ENCODE data around the gene NDUFV2.
"Not testable (repeated sequence)": the region's sequence is repeated elsewhere in the genome, so short reads cannot be mapped to it uniquely, and the experiment has no call there.

The NDUFV2 gene

DNA sequence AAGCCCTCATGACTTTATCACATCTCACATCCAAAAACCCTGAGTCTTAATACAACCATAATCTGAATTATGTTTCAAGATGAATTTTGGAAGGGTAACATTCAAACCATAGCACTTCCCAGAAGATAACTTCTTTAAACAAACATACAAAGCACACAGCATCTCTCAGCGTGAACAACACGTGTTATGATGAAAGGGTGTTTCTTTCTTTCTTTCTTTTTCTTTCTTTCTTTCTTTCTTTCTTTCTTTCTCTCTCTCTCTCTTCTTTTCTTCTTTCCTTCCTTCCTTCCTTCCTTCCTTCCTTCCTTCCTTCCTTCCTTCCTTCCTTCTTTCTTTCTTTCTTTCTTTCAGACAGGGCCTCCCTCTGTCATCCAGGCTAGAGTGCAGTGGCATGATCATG is 13.8 kb upstream of the NDUFV2 start:
- in situ Hi-C loops (cut with HindIII; ENCODE audit: low sequenced_read_pairs), result not testable (repeated sequence)

DNA sequence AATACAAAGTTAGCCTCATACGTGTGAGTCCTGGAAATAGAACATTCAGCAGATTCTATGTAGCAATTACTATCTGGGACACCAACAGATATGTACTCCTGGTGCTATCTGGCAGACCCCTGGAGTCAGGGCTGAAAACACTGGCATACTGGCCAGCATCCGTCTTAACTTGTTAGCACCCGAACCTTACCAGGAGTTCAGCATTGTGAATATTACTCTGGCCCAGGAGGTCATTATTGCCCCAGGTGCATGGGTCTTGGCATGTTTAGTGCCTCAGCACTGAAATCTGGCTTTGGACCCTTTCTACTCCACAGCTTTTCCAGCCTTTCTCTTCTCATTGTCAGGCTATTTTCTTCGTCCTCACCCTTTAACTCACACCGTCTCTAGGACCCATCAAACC is 11.9 kb upstream of the NDUFV2 start:
- in situ Hi-C loops (cut with HindIII; ENCODE audit: low sequenced_read_pairs), result no loop called here

DNA sequence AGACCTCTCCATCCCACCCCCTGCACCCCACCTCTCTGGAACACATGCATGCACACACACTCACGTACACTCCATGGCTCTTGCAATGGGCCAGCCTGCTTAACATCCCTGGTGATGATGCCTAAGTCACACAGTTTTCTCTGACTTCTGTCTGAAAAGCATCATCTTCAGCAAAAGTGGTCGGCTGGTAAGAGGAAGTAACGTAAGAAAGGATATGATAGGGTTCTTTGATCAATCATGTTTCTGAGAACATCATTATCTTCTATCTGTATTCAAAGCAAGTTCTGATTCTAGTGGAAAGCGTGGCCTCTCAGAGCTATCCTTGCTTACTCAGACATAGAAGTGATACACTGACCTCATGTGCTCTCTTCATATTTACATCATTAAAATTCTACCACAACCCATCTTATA is 11.4 kb upstream of the NDUFV2 start:
- in situ Hi-C loops (cut with HindIII; ENCODE audit: low sequenced_read_pairs), result no loop called here

DNA sequence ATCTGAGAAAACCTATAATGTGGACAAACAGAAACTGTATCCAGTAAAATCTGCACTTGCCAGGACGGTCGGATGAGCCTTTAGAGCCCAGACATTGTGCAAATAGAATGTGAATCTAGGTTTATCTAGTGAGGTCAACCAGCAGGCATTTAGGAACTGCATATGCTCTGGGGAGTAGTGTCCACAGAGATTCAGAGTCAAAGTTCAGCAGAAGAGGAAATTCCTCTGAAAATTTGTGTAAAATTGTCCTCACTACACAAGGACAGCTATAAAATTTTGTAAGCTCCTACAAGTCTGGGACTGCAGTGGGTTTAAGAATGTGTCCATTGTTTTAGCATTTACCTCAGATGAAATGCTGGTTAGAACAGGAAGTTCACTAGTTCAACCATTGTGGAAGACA is 9.8 kb upstream of the NDUFV2 start:
- in situ Hi-C loops (cut with HindIII; ENCODE audit: low sequenced_read_pairs), result no loop called here

DNA sequence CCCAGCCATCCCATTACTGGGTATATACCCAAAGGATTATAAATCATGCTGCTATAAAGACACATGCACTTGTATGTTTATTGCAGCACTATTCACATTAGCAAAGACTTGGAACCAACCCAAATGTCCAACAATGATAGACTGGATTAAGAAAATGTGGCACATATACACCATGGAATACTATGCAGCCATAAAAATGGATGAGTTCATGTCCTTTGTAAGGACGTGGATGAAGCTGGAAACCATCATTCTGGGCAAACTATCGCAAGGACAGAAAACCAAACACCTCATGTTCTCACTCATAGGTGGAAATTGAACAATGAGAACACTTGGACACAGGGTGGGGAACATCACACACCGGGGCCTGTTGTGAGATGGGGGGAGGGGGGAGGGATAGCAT is 9.4 kb upstream of the NDUFV2 start:
- in situ Hi-C loops (cut with HindIII; ENCODE audit: low sequenced_read_pairs), result not testable (repeated sequence)

DNA sequence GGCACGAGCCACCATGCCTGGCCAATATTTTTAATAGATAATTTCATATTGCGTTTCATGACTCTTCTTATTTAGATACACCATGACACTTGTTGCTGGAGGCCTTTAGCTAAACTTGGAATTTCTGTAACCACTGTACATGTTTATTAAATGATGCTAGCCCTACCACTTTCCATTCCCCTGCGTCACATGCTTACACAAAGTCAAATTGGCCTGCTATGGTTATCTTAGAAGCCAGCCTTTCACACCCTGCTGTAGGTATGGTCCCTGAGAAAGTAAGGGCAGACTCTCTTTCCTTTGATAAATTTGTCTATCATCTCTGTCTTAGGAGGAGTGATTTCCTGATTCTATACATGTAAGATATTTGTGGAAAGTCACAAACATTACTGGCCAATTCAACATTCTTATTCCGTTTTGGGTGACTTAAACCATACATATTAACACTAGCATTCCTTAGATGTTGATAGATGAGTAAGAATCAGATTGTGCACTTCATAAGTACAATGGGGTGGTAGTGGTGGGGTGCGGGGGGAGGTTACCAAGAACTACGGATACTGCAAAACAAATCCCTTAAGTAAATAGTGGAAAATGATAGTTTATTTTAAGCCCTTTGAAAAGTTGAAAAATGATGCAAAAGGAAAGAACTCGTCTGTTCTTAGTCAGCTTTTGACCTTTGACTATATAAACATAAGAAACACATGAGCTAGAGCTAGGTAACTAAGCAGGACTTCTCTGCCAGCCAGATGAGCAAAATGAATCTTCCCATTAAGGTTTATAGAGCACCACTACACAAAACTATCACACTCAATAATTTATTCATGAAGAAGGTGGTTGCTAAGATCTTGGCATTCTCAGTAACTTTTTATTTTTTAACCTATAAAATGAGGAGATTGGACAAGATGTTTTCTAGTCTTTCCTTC is 7.9 kb upstream of the NDUFV2 start:
- in situ Hi-C loops (cut with HindIII; ENCODE audit: low sequenced_read_pairs), result no loop called here

DNA sequence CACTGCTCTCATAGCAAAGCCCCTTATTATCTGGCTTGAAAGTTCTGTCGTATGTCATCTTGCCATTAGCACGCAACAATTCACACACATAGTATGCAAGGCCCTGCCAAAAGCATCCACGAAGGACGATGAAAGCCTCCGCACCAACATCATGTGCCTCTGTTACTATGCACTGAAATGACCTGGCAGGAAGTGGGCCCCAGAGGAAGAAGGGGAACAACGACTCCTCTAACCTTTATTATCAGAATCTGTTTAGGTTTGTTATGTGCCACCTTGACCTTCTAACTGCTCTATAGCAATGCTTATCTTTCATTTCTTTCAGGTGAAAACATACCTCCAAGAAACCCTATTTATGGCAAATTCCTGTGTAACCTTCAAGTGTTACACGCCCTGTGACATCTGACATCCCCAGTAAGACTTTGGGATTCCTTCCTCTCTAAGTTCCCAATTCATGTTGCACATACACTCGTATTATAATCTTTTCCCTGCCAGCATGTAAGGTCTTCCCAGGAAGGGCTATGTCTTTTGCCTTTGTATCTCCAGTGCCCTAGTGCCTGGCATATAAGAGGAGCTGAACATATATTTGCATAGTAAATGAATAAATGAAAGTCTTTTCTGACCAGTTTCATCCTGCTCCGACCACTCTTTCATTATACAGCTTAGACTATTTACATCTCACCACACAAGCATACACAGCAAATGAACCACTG is 7.0 kb upstream of the NDUFV2 start:
- in situ Hi-C loops (cut with HindIII; ENCODE audit: low sequenced_read_pairs), result no loop called here

DNA sequence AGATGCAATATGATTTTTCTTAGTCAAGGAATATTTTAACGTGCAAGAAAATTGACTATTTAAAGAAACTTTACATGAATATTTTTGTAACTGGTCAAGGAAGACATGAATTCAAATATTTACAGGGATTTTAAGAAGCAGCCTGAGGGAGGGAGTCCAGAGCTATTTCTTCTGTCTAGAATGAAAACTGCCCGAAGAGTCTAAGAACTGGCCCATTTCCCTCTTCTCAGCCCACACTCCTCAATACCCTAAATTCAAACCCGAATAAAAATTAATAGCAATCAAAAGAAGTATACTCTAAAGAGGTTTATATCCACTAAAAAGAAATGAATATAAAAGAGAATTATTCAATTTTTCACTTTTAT is 6.5 kb upstream of the NDUFV2 start:
- in situ Hi-C loops (cut with HindIII; ENCODE audit: low sequenced_read_pairs), result no loop called here

DNA sequence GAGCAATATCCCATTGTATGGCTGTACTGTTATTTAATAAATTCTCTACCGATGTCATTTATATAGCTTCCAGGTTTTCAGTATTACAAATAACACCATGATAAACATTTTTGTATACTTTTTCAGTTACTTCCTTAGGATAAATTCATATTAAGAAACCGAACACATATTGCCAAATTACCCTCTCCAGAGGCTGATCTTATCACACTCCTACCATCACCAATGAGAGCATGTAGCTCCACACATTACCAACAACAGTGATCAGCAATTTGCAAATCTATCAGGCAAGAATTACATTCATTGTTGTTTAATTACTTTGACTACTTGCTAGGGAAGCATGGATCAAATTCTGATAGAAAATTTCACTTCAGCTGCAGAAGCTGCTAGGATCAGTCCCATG is 5.8 kb upstream of the NDUFV2 start:
- in situ Hi-C loops (cut with HindIII; ENCODE audit: low sequenced_read_pairs), result no loop called here

DNA sequence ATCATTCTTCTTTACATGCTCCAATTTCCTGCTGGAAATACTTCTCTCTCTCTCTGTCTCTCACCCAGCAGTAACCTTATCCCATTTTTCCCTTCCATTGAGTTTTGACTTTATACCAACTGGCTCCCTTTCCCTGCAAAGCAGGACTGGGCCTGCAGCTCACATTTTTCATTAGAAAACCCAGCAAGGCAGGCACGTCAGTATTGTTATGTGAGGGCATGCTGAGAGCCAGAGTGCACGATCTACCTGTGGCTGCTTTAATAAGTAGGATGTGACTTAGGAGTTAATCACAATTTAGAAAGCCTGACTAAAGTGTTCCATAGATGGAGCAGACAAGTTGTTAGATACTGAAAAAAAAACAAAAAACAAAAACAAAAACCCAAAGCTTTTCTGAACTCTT is 5.2 kb upstream of the NDUFV2 start:
- in situ Hi-C loops (cut with HindIII; ENCODE audit: low sequenced_read_pairs), result no loop called here

DNA sequence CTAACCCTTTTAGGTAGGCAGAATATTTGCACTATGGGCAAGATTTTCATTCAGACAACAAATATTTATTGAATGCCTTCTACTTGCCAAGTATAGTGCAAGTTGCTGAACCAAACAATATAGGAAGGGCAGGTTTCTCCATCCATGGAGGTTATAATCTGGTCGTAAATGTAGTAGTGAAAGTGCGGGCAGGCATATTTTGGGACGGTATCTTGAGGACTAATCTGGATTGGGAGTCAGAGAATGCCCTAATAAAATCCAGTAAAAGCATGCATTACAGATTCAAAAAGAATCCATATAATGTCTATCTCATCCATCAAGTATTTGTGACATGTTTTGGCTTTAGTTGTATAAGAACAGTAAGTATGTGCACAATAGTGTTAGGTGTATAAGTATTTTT is 1.7 kb upstream of the NDUFV2 start:
- in situ Hi-C loops (cut with HindIII; ENCODE audit: low sequenced_read_pairs), result no loop called here

DNA sequence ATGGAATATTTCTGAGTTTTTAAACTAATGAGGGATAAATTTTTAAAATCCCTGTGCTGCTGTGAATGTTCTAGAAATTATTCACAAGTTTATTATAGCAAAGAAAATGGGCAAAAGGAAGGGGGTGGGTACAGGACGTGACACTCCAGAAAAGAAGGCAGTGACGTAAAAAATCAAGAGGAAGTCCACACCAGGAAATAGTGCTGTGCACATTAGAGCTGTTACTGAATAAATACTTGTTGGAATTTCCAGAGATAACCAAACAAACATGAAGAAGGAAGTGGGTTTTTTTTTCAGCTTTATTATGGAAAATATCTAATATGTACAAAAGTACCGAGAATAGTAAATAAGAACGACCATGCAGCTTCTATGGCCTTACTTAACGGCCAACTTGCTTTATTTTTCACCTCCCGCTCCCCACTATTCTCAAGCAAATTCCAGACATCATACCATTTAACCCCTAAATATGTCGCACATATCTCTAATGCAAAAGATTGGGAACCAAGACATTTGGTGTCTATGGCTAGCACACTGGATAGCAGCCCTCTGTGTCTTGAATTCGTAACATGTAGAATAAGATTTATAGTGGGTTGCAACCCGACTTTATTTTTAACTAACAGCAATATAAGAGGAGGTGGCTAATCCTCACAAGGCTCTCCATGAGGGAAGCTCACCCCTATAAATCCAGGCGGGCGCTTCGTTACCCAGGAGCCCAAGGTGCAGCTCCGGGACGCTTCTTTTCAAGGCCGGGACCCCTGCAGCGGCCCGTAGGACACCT is 580 bp upstream of the NDUFV2 start:
- in situ Hi-C loops (cut with HindIII; ENCODE audit: low sequenced_read_pairs), result no loop called here

DNA sequence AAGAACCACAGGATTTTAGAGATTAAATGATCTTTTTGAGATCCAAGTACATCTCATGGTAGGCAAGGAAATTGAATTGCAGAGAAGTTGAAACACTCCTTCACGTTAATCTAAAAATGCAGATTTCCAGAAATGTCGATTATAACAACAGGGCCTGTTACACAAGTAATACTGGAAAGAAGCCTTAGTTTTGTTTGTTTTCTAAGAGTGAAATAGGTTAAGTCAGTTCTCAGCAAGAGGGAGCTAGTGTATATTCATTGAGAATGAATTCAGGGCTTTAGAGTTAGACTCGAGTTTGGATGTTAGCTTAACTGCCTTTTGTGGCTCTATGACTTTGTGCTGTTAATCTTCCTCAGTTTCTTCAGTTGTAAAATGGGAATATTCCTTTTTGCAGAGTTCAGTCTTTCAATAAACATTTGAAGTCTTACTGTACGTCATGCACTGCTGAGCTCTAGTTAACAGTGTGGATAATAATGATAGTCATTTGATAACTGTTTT is 926 bp downstream of the NDUFV2 start:
- in situ Hi-C loops (cut with HindIII; ENCODE audit: low sequenced_read_pairs), result no loop called here

DNA sequence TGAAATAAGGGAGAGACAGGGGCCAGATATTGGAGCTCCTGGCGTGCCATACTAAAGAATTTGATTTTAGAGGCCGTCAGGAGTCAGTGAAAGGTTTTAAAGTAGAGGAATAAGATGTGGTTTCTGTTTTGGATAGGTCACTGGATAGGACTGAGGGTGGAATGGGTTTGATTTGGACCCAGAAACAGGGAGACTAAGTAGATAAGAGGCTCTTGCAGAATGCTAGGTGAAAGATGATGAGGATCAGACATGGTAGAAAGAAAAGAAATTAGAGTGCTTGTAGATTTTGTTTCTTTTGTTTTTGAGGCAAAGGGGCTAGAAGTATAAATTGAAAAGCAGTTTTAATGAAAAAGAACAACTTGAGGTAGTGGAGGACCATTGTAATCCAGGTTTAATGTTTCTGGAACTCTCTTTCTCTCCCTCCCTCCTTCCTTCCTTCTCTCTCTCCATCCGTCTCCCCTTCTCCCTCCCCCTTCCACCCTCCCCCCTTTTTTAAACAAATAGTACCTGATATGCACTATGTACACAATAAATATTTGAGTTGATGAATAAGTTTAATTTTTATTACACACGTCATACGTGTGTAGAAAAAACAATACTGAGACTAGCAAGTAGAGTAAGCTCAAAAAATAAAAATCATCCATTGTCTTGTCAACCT is 1.9 kb downstream of the NDUFV2 start:
- in situ Hi-C loops (cut with HindIII; ENCODE audit: low sequenced_read_pairs), result no loop called here

DNA sequence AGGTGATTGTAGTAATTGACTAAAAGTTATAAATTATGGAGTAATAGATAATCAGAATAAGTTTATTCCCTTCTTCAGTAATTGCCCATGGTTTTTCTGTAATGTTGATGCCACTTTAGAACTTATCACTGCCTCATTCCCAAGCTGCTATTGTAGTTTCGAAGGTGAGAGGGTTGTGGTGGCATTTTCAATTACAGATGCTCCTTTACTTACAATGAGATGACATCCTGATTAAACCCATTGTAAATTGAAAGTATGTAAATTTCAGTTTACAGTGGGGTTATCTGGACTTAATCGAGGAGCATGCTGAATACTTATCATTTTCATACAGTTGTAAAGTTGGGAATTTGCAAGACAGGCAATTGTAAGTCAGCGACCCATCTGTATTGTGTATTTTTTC is 2.9 kb downstream of the NDUFV2 start:
- in situ Hi-C loops (cut with HindIII; ENCODE audit: low sequenced_read_pairs), result no loop called here

DNA sequence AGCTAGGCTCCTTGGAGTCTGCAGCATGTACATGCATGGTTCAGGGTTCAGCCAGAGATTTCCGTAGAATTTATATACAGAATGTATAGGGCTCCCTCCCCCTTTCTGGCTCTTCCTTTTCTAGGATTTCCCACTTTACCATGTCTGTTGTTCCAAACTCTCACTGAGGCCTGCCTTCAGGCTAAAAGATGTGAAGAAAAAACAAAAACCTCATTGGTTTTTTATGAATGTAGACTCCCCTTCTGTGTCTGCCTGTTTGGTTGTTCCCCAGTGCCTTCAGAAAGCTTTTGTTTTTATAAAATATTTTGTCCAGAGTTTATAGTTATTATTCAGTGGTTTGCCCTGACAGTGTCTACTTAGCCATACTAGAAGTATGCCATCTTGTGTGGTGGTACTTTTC is 3.6 kb downstream of the NDUFV2 start:
- in situ Hi-C loops (cut with HindIII; ENCODE audit: low sequenced_read_pairs), result no loop called here

DNA sequence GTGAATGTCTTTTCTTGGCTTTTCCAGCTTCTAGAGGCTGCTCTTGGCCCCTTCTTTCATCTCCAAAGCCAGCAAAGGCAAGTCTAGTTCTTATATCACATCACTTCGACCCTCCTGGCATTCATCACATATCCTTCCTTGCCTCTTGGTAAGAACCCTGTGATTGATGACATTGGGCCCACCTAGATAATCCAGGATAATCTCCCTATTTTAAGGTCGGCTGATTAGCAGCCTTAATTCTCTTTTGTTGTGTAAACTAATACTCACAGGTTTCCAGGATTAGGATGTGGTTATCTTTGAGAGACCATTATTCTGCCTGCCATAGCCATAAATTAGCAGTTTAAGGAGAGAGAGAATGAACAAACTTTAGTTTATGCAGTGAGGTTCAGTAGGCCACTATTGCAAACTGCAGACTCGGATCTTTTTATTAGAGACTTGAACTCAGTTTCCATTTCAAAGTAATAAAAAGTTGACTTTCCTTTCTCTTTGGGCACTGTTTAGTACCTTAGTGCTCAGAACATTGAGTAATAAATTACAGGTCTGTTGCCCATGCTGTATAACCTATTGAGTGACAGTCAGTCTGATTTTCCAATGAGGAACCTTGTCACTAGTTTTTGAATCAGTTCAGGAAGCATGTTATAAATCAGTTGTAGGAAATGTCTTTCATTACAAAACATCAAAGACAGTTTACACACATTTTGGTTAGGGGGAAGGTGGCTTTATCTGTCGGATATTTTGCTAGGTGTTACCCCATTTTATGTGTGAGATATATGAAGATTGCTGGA is 4.5 kb downstream of the NDUFV2 start:
- in situ Hi-C loops (cut with HindIII; ENCODE audit: low sequenced_read_pairs), result no loop called here

DNA sequence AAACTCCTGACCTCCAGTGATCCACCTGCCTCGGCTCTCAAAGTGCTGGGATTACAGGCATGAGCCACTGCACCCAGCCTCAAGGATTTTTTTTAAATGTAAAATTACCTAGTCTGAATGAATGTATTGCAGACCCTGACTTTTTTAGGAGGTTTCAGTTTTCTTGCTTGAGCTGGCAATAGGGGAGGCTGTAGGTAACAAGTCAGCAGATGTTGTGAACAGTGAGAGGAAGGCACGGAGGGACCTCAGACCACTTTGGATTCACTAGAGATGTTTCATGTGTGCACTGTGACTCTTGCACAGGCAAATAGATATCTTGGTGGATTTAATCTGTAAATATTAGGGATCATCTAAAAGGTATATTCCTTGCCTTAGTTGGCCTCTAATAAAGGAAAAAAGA is 6.4 kb downstream of the NDUFV2 start:
- in situ Hi-C loops (cut with HindIII; ENCODE audit: low sequenced_read_pairs), result no loop called here

DNA sequence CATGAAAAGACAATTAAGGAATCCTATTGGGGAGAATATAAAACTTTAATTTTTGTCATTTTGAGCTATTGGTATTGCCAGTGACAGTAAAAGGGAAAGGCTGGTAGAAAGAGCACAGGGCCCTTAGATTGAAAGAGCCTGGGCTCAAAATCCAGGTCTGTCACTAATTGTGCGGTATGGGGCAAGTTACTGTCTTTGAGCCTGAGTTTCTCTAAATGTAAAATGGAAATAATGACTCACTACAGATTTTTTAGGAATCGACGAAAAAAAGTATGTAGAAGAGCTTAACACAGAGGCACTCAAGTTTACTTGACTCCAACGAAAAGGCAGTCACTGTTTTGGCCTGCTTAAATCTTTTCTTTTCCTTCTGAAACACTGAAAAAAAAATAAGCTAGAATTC is 7.0 kb downstream of the NDUFV2 start:
- in situ Hi-C loops (cut with HindIII; ENCODE audit: low sequenced_read_pairs), result no loop called here

DNA sequence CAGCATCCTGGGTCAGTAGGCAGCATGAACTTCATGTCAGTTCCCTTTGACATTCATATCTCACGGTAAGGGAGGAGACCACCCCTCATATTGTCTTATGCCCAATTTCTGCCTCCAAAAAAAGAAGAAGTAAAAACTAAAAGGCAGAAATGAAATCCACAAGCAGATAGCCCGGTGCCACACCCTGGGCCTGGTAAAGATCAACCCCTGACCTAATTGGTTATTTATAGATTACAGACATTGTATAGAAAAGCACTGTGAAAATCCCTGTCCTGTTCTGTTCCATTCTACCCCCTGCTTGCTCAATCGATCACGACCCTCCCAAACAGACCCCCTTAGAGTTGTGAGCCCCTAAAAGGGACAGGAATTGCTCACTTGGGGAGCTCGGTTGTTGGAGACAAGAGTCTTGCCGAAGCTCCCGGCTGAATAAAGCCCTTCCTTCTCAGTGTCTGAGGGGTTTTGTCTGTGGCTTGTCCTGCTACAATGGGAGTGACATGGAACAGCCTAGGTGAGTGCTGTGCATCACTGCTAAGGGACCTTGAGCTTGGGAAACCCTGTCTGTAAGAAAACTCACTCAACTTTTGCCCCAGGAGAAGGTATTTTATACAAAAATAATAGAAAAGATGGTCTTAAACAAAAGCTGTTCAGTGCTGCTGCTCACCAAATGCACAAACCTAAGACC is 11.1 kb downstream of the NDUFV2 start:
- in situ Hi-C loops (cut with HindIII; ENCODE audit: low sequenced_read_pairs), result no loop called here
